D721Med (cell line): Measurements from ENCODE around the gene GRID2.

ENCODE experiments used
- DNase-seq: peaks from one replicate; pipeline ENCODE4 v3.0.0; 2011; ENCODE audit warnings: low spot score; ENCODE audit not compliant: insufficient read length
- FAIRE-seq: peaks from 2 replicates; lab custom pipeline; 2011; peaks lifted over from hg19 to GRCh38; lab: Jason Lieb, UNC
- TF ChIP-seq, protein P1 (sequence below): IDR thresholded peaks from 2 replicates; pipeline ENCODE4 v1.5.1; 2012; ENCODE audit warnings: mild to moderate bottlenecking, control low read depth; ENCODE audit not compliant: insufficient read depth; ENCODE audit errors: missing control alignments

The GRID2 gene

DNA sequence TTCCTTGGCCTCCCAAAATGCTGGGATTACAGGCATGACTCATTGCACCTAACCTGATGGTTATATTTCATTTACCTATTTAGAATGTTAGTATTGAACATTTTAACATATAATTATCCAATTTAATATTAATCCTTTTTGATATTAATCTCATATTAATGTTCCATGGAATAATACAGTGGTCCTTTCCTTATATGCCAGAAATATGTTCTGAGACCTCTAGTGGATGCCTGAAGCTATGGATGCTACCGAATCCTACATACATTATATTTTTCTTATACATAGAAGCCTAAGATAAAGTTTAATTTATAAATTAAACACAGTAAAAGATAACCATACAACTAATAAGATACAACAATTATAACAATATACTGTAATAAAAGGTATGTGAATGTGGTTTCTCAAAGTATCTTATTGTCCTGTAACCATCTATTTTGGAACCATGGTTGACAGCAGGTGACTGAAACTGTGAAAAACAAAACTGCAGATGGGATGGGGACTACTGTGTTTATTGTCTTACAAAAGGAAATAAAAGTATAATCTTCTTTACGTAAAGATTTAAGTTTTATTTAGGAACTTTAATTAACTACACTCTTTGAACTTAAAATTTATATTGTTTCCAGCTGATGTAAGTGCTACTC, 431.4 kb downstream of the GRID2 start:
- TF ChIP-seq, protein P1, sequence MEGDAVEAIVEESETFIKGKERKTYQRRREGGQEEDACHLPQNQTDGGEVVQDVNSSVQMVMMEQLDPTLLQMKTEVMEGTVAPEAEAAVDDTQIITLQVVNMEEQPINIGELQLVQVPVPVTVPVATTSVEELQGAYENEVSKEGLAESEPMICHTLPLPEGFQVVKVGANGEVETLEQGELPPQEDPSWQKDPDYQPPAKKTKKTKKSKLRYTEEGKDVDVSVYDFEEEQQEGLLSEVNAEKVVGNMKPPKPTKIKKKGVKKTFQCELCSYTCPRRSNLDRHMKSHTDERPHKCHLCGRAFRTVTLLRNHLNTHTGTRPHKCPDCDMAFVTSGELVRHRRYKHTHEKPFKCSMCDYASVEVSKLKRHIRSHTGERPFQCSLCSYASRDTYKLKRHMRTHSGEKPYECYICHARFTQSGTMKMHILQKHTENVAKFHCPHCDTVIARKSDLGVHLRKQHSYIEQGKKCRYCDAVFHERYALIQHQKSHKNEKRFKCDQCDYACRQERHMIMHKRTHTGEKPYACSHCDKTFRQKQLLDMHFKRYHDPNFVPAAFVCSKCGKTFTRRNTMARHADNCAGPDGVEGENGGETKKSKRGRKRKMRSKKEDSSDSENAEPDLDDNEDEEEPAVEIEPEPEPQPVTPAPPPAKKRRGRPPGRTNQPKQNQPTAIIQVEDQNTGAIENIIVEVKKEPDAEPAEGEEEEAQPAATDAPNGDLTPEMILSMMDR = peak; percentile 5
- DNase-seq (no peak), FAIRE-seq (no peak)

DNA sequence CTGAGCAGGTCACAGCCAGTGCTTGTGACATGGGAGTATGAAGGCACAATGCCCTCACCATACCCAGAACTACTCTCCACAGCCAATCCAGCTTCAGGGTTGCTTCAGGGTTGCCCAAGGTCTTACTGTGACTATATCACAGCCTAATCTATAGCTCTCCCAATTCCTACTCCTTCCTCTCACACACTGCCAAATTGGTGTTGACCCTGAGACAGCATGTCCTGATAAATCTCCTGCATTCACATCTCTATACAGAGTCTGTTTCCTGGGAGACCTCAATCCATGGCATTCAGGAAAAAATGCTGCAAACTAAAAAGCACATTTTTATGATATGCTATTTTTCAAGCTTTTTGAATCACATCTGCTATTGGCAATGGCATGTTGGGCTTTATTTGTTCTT, 456.7 kb downstream of the GRID2 start:
- TF ChIP-seq, protein P1 = no peak
- DNase-seq = no peak
- no peak for FAIRE-seq

DNA sequence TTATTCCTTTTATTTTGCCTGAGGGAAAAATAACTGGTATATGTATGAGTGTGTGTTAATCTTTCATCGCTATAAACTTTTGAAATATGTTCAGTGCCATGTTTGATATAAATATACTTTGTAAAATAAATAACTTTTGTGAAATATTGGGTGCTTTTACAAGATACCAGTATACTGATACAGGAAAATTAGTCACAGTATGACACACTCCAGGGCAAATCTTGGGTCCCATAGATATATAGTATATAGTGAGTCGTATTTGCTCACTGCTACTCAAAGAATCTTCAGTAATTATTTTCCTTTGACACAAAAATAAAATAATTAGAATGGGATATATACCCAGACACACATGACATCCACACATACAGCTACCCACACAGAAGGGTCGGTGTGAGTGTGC, 472.3 kb downstream of the GRID2 start:
- no peak for FAIRE-seq
- TF ChIP-seq, protein P1 = no peak
- no peak for DNase-seq

DNA sequence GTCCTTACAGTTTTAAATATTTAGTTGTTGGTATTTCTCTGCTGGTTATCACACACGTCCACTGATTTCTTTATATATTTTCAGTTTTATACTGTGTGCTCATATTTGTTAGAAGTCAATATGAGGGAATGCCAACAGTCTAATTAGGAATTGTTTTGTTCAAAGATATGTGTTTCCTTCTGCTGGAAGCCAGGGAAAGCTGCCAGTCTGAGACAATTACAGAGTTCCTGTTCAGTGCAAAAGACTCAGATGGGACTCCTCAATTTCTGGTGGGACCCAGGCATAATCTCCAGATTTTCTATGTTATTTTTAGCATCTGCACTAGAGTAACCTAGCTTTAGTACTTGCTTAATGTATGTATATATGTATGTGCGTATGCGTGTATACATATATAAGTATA, 486.0 kb downstream of the GRID2 start:
- no peak for DNase-seq
- no peak for FAIRE-seq
- TF ChIP-seq, protein P1 = no peak

DNA sequence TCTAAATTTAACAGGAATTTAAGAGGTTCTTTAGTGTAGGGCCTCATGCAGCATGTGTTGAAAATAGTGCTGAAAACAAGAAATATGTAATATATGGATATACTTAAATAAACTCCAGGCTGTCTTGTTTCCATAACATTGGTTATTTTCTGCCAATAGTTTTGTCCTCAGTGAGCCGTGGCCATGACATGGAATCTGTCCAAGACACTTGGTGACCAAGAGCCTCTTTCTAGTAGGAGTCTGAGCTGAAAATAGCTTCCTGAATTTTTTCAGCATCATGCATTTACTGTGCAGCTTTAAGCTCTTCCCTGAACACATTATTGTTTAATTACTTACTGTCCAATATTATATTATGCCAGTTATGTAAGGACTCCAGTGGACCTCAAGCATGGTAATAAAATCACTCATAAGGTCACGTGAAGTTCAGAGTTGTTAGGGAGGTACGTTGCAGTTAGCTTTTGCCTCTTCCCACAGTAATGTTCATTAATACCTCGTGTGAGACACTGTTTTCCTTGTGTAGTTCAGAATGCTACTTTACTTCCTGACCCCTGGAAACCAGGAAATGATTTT, 488.2 kb downstream of the GRID2 start:
- no peak for DNase-seq
- FAIRE-seq = no peak
- TF ChIP-seq, protein P1 = no peak

DNA sequence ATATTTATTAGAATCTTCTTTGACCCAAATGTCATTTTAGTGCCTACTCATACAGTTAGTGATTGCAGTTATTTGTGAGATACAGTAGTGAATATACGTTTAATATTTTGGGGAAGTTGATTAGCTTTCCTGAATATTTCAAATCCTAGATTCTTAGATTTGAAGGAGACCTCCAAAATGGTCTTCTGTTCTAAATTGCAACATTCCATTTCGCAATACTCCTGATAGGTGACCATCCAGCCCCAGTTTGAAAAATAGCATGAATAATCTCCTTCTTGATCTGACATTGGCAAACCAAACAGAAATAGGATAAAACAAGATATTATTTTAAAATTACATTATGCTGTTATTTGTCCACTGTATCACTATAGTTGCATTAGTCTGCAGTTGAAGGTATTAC, 505.6 kb downstream of the GRID2 start:
- FAIRE-seq (no peak), DNase-seq (no peak)
- TF ChIP-seq, protein P1 = no peak

DNA sequence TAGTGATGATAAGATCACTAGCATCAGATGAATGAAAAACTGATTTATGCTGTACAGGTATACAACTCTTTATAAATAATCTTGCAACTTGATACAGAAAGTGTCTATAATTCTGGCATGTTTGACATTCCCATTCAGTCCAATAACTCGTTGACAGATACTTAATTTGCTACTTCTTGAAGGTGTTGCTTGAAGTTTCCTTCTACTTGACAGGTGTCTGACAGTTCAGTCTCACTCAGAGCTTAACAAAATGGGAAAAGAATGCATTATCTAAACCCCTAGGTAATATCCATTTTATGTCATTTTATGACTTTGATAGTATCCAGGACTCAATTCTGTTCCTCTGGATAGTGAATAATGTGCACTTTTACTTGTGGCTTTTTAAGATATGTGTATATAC, 508.9 kb downstream of the GRID2 start:
- FAIRE-seq = no peak
- DNase-seq = no peak
- TF ChIP-seq, protein P1 = no peak
